HG02870 (cell line): Measurements from ENCODE around the gene CPLANE1.

Experiments
- ATAC-seq: cut with Tn5 transposase; IDR thresholded peaks from one replicate; pipeline ENCODE4 v1.9.1; 2021; ENCODE audit warnings: mild to moderate bottlenecking, moderate library complexity; ENCODE audit not compliant: unreplicated experiment

Gene CPLANE1

GRCh38 chr5:37071901-37072581, 177.1 kb downstream of the CPLANE1 start:
- no peak for ATAC-seq

DNA sequence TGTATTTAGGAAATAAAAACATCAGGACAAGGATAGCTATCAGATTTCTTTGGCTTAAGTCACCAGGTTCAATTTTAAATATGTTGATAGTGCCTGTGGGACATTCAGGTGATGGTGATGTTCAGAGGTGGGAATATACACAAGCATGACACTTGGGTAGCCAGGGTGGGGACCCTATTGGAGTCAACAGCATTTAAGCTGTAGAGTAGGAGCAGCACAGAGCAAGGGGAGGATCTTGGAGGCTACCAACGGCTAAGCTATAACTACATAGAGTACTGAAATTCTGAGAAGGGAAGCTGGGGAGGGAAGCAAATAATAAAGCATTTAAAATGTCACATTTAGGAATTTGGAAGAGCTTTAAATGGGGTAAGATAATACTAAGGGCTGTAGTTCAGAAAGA, 177.7 kb downstream of the CPLANE1 start:
- ATAC-seq, result no peak

GRCh38 chr5:37064442-37064841, 184.7 kb downstream of the CPLANE1 start:
- ATAC-seq, result no peak

- no peak for ATAC-seq
Observed at GRCh38 chr5:37063739-37064138, 185.4 kb downstream of the CPLANE1 start.

DNA sequence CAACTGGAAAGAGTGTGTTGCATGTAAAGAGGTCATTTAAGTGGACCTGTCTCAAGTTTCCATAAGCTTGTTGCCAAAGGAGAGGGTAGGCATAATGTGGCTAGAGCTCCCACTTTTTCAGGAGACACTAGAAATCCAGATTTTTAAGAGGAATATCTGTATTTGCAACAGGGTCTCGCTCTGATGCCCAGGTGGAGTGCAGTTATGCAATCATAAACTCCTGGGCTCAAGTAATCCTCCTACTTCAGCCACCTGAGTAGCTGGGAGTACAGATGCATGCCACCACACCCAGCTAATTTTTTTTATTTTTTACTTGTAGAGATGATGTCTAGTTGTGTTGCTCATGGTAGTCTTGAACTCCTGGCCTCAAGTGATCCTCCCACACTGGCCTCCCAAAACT, 189.1 kb downstream of the CPLANE1 start:
- no peak for ATAC-seq

- no peak for ATAC-seq
Observed at GRCh38 chr5:37056762-37057161, 192.4 kb downstream of the CPLANE1 start.
